ENCODE results near the gene PHOSPHO2. TPM values are rescaled to one million over a fixed set of nuclear protein-coding genes. Genes with fewer than 3 reads are reported as not detected.

Gene PHOSPHO2
- polyA plus RNA-seq, 1 donor (not counting 4 experiments of a cell fraction or from before 2014, with no cell fraction given) = 2.9 TPM

DNA sequence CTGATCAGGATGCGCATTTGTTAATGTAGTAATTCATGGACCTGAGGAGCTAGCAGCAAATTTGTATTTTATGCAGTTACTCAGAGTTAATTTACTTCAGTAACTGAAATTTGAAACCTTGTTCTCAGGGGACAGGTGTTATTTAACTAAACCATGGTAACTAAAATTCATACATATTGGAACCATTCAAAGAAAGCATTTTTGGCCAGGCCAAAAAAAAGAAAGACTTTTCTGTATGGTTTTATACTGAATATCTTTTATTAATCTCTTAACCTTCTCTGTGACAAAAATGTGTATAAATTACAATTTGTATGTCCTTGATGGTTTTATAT is 35.0 kb downstream of the PHOSPHO2 start:
- no peak for DNase-seq (ENCODE audit: low read depth, low spot score)
- H3K27ac ChIP-seq (ENCODE audit: control insufficient read depth, insufficient read depth, low read length) = no peak overlapping the region
- dilution Hi-C loops (cut with MboI; ENCODE audit: extremely low pct_ligation_motif_present, low sequenced_read_pairs) = no loop called here
- no peaks in the 10 kb centered on the region for H3K4me1 ChIP-seq (ENCODE audit: control insufficient read depth, extremely low read depth, insufficient read depth, low read length)
- H3K27me3 ChIP-seq (ENCODE audit: control insufficient read depth, extremely low read depth, insufficient read depth, low read length) = peaks cover 15% of the 10 kb centered on the region
- H3K4me3 ChIP-seq (ENCODE audit: control insufficient read depth in 2 of 3, extremely low read depth in 1 of 3, insufficient read depth in 2 of 3, low read depth in 1 of 3, low read length in 3 of 3) = no peak overlapping the region
- no peaks in the 10 kb centered on the region for H3K79me2 ChIP-seq (ENCODE audit: control insufficient read depth, insufficient read depth, low read length)
- no peaks in the 10 kb centered on the region for H3K9me1 ChIP-seq (ENCODE audit: control insufficient read depth, extremely low read depth, insufficient read depth, low read length)
- H4K20me1 ChIP-seq (ENCODE audit: control insufficient read depth, extremely low read depth, insufficient read depth, low read length) = no peaks in the 10 kb centered on the region
- no peak overlapping the region for H2AFZ ChIP-seq (ENCODE audit: control insufficient read depth, low read length)
- H3K36me3 ChIP-seq (ENCODE audit: control insufficient read depth in 2 of 2, extremely low read depth in 1 of 2, insufficient read depth in 2 of 2, low read length in 2 of 2) = no peaks in the 10 kb centered on the region
- H3K9ac ChIP-seq (ENCODE audit: control insufficient read depth, extremely low read depth, insufficient read depth, low read length) = no peak overlapping the region
- FAIRE-seq = no peak
- H3K9me3 ChIP-seq (ENCODE audit: control insufficient read depth, low read depth, low read length) = no peaks in the 10 kb centered on the region
- no peak overlapping the region for H3K4me2 ChIP-seq (ENCODE audit: control insufficient read depth, extremely low read depth, insufficient read depth, low read depth, low read length)
- TF ChIP-seq, protein P1, sequence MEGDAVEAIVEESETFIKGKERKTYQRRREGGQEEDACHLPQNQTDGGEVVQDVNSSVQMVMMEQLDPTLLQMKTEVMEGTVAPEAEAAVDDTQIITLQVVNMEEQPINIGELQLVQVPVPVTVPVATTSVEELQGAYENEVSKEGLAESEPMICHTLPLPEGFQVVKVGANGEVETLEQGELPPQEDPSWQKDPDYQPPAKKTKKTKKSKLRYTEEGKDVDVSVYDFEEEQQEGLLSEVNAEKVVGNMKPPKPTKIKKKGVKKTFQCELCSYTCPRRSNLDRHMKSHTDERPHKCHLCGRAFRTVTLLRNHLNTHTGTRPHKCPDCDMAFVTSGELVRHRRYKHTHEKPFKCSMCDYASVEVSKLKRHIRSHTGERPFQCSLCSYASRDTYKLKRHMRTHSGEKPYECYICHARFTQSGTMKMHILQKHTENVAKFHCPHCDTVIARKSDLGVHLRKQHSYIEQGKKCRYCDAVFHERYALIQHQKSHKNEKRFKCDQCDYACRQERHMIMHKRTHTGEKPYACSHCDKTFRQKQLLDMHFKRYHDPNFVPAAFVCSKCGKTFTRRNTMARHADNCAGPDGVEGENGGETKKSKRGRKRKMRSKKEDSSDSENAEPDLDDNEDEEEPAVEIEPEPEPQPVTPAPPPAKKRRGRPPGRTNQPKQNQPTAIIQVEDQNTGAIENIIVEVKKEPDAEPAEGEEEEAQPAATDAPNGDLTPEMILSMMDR (optimal IDR thresholded peaks at IDR 0.05 in 1 of 3, IDR thresholded peaks at IDR 0.05 in 1 of 3, conservative IDR thresholded peaks at IDR 0.05 in 1 of 3; ENCODE audit: extremely low read depth in 1 of 3, insufficient read depth in 2 of 3, low read length in 3 of 3) = no peak
- no peak for TF ChIP-seq EZH2 (IDR thresholded peaks at IDR 0.05; ENCODE audit: low read length)

DNA sequence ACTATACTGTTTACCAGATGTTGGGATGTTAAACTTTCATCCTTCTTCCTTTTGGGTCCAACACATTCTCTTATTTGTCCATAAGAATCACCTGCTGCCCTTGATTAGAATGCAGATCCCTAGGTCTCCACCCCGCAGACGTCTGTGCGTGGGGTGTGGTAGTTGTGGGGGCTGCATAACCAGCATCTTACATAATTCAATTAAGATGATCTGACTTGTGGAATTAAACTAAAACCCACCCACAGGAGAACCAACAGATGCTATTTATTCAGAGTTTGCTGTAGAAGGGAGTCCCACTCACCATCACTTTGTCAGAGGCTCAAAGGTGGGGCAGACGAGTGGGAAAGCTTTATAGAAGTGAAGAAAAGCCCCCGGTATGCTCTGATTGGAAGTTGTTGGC is 37.8 kb downstream of the PHOSPHO2 start:
- no peak for FAIRE-seq
- H3K27me3 ChIP-seq (ENCODE audit: control insufficient read depth, extremely low read depth, insufficient read depth, low read length) = peaks cover 15% of the 10 kb centered on the region
- no peak overlapping the region for H3K4me2 ChIP-seq (ENCODE audit: control insufficient read depth, extremely low read depth, insufficient read depth, low read depth, low read length)
- H4K20me1 ChIP-seq (ENCODE audit: control insufficient read depth, extremely low read depth, insufficient read depth, low read length) = no peaks in the 10 kb centered on the region
- no peak overlapping the region for H2AFZ ChIP-seq (ENCODE audit: control insufficient read depth, low read length)
- no peak overlapping the region for H3K9ac ChIP-seq (ENCODE audit: control insufficient read depth, extremely low read depth, insufficient read depth, low read length)
- no peaks in the 10 kb centered on the region for H3K79me2 ChIP-seq (ENCODE audit: control insufficient read depth, insufficient read depth, low read length)
- dilution Hi-C loops (cut with MboI; ENCODE audit: extremely low pct_ligation_motif_present, low sequenced_read_pairs) = no loop called here
- H3K36me3 ChIP-seq (ENCODE audit: control insufficient read depth in 2 of 2, extremely low read depth in 1 of 2, insufficient read depth in 2 of 2, low read length in 2 of 2) = no peaks in the 10 kb centered on the region
- H3K9me1 ChIP-seq (ENCODE audit: control insufficient read depth, extremely low read depth, insufficient read depth, low read length) = no peaks in the 10 kb centered on the region
- TF ChIP-seq EZH2 (IDR thresholded peaks at IDR 0.05; ENCODE audit: low read length) = no peak
- TF ChIP-seq, protein P1 (optimal IDR thresholded peaks at IDR 0.05 in 1 of 3, IDR thresholded peaks at IDR 0.05 in 1 of 3, conservative IDR thresholded peaks at IDR 0.05 in 1 of 3; ENCODE audit: extremely low read depth in 1 of 3, insufficient read depth in 2 of 3, low read length in 3 of 3) = no peak
- DNase-seq (ENCODE audit: low read depth, low spot score) = no peak
- peaks cover 6% of the 10 kb centered on the region for H3K4me1 ChIP-seq (ENCODE audit: control insufficient read depth, extremely low read depth, insufficient read depth, low read length)
- no peak overlapping the region for H3K4me3 ChIP-seq (ENCODE audit: control insufficient read depth in 2 of 3, extremely low read depth in 1 of 3, insufficient read depth in 2 of 3, low read depth in 1 of 3, low read length in 3 of 3)
- no peak overlapping the region for H3K27ac ChIP-seq (ENCODE audit: control insufficient read depth, insufficient read depth, low read length)
- no peaks in the 10 kb centered on the region for H3K9me3 ChIP-seq (ENCODE audit: control insufficient read depth, low read depth, low read length)
